ENCODE measurements around the gene SLC22A12. TPM values are rescaled to one million over a fixed set of nuclear protein-coding genes. Genes with fewer than 3 reads are reported as not detected.

The SLC22A12 gene
- total RNA-seq = 5.3 TPM
- 85.9 TPM for polyA plus RNA-seq (ENCODE audit: insufficient read depth, low read depth, low replicate concordance)
- long read RNA-seq, donor 1 = 0 reads
- long read RNA-seq, donor 2 = 0 reads
- long read RNA-seq, donor 3, partial matches to known transcripts = 0 of 1 reads
- long read RNA-seq, donor 3, other reads (novel, unspliced or antisense) = 0 of 1 reads
- long read RNA-seq, donor 4 = 0 reads
- long read RNA-seq, donor 5 = 0 reads
- long read RNA-seq, donor 6 = 0 reads
- long read RNA-seq, donor 7, partial matches to known transcripts = 3 of 7 reads
- long read RNA-seq, donor 7, other reads (novel, unspliced or antisense) = 3 of 7 reads
- long read RNA-seq, donor 8 = 0 reads
- long read RNA-seq, donor 9, partial matches to known transcripts = 0 of 1 reads
- long read RNA-seq, donor 9, other reads (novel, unspliced or antisense) = 0 of 1 reads
- long read RNA-seq, donor 10, partial matches to known transcripts = 0 of 1 reads
- long read RNA-seq, donor 10, other reads (novel, unspliced or antisense) = 0 of 1 reads

GRCh38 chr11:64590763-64591221 is at the start of gene SLC22A12:
SLC22A12 (plus strand) TSS chr11:64591220; CDS start chr11:64591557, 337 bp downstream.
- DNase-seq (peak in 3 of 5 donors; percentile 31 to 57 (median 49)), FAIRE-seq (no peak)
- H3K4me3 ChIP-seq (ENCODE audit: low read length in 3 of 3) = peak within 1 kb of the TSS in 2 of 3 donors; percentile 64 to 67
- no peaks in the 10 kb centered on the region for H3K27me3 ChIP-seq (ENCODE audit: control insufficient read depth, insufficient read depth, low read length)
- intact Hi-C loops (cut with DNase I) = no loop called here
- peak within 1 kb of the TSS; percentile 72 to 78 for H3K27ac ChIP-seq (ENCODE audit: low read depth in 2 of 2, low read length in 2 of 2)
- H3K9me3 ChIP-seq (ENCODE audit: control insufficient read depth in 2 of 3, insufficient read depth in 1 of 3, low read length in 3 of 3) = peaks cover 0 to 8% (median 2%) of the 10 kb centered on the region in 3 donors
- H3K36me3 ChIP-seq (ENCODE audit: control insufficient read depth in 2 of 3, insufficient read depth in 3 of 3, low read length in 3 of 3) = no peaks in the 10 kb centered on the region
- H3K9ac ChIP-seq (ENCODE audit: low read length in 3 of 3) = peak within 1 kb of the TSS in 1 of 3 donors; percentile 67
- TF ChIP-seq CTCF (IDR thresholded peaks at IDR 0.05; ENCODE audit: borderline replicate concordance, extremely low read depth, insufficient read depth) = no peak
- H3K4me1 ChIP-seq (ENCODE audit: control insufficient read depth in 2 of 3, insufficient read depth in 2 of 3, low read depth in 1 of 3, low read length in 3 of 3) = peaks cover 0 to 7% (median 6%) of the 10 kb centered on the region in 3 donors

GRCh38 chr11:64542172-64543125 is 48.6 kb upstream of the SLC22A12 start:
- no peak overlapping the region for H3K4me3 ChIP-seq (ENCODE audit: low read length in 3 of 3)
- TF ChIP-seq CTCF (IDR thresholded peaks at IDR 0.05; ENCODE audit: borderline replicate concordance, extremely low read depth, insufficient read depth) = no peak
- H3K9ac ChIP-seq (ENCODE audit: low read length in 3 of 3) = no peak overlapping the region
- H3K4me1 ChIP-seq (ENCODE audit: control insufficient read depth in 2 of 3, insufficient read depth in 2 of 3, low read depth in 1 of 3, low read length in 3 of 3) = no peaks in the 10 kb centered on the region
- FAIRE-seq (no peak), DNase-seq (peak in 1 of 5 donors; percentile 58)
- no peaks in the 10 kb centered on the region for H3K36me3 ChIP-seq (ENCODE audit: control insufficient read depth in 2 of 3, insufficient read depth in 3 of 3, low read length in 3 of 3)
- H3K27me3 ChIP-seq (ENCODE audit: control insufficient read depth, insufficient read depth, low read length) = no peaks in the 10 kb centered on the region
- no peaks in the 10 kb centered on the region for H3K9me3 ChIP-seq (ENCODE audit: control insufficient read depth in 2 of 3, insufficient read depth in 1 of 3, low read length in 3 of 3)
- H3K27ac ChIP-seq (ENCODE audit: low read depth in 2 of 2, low read length in 2 of 2) = no peak overlapping the region
- intact Hi-C loops (cut with DNase I) = no loop called here

GRCh38 chr11:64543818-64544217 is 47.2 kb upstream of the SLC22A12 start:
- Histone ChIP-seq H3K4me1 (ENCODE audit: control insufficient read depth in 2 of 3, insufficient read depth in 2 of 3, low read depth in 1 of 3, low read length in 3 of 3) (no peaks in the 10 kb centered on the region), H3K27me3 (ENCODE audit: control insufficient read depth, insufficient read depth, low read length) (no peaks in the 10 kb centered on the region), H3K9ac (ENCODE audit: low read length in 3 of 3) (no peak overlapping the region), H3K4me3 (ENCODE audit: low read length in 3 of 3) (no peak overlapping the region), H3K36me3 (ENCODE audit: control insufficient read depth in 2 of 3, insufficient read depth in 3 of 3, low read length in 3 of 3) (no peaks in the 10 kb centered on the region), H3K27ac (ENCODE audit: low read depth in 2 of 2, low read length in 2 of 2) (no peak overlapping the region), H3K9me3 (ENCODE audit: control insufficient read depth in 2 of 3, insufficient read depth in 1 of 3, low read length in 3 of 3) (no peaks in the 10 kb centered on the region)
- DNase-seq (no peak), FAIRE-seq (no peak)
- intact Hi-C loops (cut with DNase I) = no loop called here
- TF ChIP-seq CTCF (IDR thresholded peaks at IDR 0.05; ENCODE audit: borderline replicate concordance, extremely low read depth, insufficient read depth) = no peak

Data from kidney (tissue), 22 donors.